HCT116 (cell line): ENCODE measurements around the gene C11orf58.

Source experiments
- EZH2phosphoT487 ChIP-seq: fragments of 200-600 bp; IDR thresholded peaks from 2 replicates; pipeline ENCODE4 v1.6.1; 2018; ENCODE audit warnings: antibody characterized with exemption, borderline replicate concordance
- POLR2AphosphoS5 ChIP-seq: IDR thresholded peaks from 2 replicates; pipeline ENCODE4 v1.6.1; 2011; ENCODE audit warnings: mild to moderate bottlenecking, low read depth, low read length, moderate library complexity
- SP1 ChIP-seq: IDR thresholded peaks from 2 replicates; pipeline ENCODE4 v1.6.1; 2012; ENCODE audit warnings: low read depth
- TCF7L2 ChIP-seq: IDR thresholded peaks from 2 replicates; pipeline ENCODE4 v1.7.0; 2011; ENCODE audit warnings: borderline replicate concordance, inconsistent platforms; ENCODE audit not compliant: insufficient read depth, insufficient read length; ENCODE audit errors: extremely low read depth
- TF ChIP-seq, protein P1 (sequence below): IDR thresholded peaks from 2 replicates; pipeline ENCODE4 v1.6.1; 2012
- TF ChIP-seq, protein P2 (sequence below), 3 experiments: fragments of 200-600 bp in 1 of 3; sonication (generic) in 1 of 3; IDR thresholded peaks in 2 of 3; conservative IDR thresholded peaks in 1 of 3; 2 replicates each; pipeline ENCODE4 v1.5.1; 2012 to 2017; ENCODE audit warnings: low read depth in 2 of 3, low read length in 2 of 3, antibody characterized with exemption in 1 of 3, borderline replicate concordance in 1 of 3, control low read depth in 1 of 3, mild to moderate bottlenecking in 1 of 3, mixed read lengths in 1 of 3, mixed run types in 1 of 3, moderate library complexity in 1 of 3; ENCODE audit not compliant: insufficient read depth in 1 of 3

DNA sequence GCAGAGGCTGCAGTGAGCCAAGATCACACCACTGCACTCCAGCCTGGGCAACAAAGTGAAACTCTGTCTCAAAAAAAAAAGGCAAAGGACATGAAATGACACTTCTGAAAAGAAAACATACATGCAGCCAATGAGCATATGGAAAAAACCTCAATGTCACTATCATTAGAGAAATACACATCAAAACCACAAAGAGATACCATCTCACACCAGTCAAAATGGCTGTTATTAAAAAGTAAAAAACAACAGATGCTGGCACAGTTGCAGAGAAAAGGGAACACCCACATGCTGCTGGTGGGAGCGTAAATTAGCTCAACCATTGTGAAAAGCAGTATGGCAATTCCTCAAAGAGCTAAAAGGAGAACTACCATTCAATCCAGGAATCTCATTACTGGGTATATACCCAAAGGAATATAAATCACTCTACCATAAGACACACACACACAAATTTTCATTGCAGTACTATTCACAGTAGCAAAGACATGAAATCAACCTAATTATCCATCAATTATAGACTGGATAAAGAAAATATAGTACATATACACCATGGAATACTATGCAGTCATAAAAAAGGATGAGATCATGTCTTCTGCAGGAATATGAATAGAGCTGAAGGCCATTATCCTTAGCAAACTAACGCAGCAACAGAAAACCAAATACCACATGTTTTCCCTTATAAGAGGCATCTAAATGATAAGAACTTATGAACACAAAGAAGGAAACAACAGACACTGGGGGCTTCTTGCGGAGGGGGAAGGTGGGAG lies 15.7 kb upstream of the C11orf58 start:
- TF ChIP-seq, protein P1, sequence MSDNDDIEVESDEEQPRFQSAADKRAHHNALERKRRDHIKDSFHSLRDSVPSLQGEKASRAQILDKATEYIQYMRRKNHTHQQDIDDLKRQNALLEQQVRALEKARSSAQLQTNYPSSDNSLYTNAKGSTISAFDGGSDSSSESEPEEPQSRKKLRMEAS = no peak
- TF ChIP-seq, protein P2, sequence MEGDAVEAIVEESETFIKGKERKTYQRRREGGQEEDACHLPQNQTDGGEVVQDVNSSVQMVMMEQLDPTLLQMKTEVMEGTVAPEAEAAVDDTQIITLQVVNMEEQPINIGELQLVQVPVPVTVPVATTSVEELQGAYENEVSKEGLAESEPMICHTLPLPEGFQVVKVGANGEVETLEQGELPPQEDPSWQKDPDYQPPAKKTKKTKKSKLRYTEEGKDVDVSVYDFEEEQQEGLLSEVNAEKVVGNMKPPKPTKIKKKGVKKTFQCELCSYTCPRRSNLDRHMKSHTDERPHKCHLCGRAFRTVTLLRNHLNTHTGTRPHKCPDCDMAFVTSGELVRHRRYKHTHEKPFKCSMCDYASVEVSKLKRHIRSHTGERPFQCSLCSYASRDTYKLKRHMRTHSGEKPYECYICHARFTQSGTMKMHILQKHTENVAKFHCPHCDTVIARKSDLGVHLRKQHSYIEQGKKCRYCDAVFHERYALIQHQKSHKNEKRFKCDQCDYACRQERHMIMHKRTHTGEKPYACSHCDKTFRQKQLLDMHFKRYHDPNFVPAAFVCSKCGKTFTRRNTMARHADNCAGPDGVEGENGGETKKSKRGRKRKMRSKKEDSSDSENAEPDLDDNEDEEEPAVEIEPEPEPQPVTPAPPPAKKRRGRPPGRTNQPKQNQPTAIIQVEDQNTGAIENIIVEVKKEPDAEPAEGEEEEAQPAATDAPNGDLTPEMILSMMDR (IDR thresholded peaks at IDR 0.05 in 2 of 3, conservative IDR thresholded peaks at IDR 0.05 in 1 of 3; ENCODE audit: borderline replicate concordance in 1 of 3, insufficient read depth in 1 of 3, low read depth in 2 of 3, low read length in 2 of 3) = no peak
- TF ChIP-seq TCF7L2 = no peak
- no peak for TF ChIP-seq POLR2AphosphoS5
- TF ChIP-seq EZH2phosphoT487 = no peak
- TF ChIP-seq SP1 = no peak
